HepG2 (cell line): ENCODE data around the gene MYO9A.

ENCODE experiments used
- CHD2 ChIP-seq: IDR thresholded peaks from 2 replicates; pipeline ENCODE4 v1.6.1; 2011; ENCODE audit warnings: low read depth, low read length, improper control_type of control experiment
- CTCF ChIP-seq: sonication (generic); formaldehyde crosslinking; IDR thresholded peaks from 2 replicates; pipeline ENCODE4 v1.5.0; 2020; ENCODE audit warnings: mild to moderate bottlenecking, missing genetic modification reagents, moderate library complexity
- HDAC1 ChIP-seq: sonication (generic); formaldehyde crosslinking; IDR thresholded peaks from 2 replicates; pipeline ENCODE4 v1.5.1; 2020; ENCODE audit warnings: mild to moderate bottlenecking, missing genetic modification reagents
- MLLT10 ChIP-seq: sonication (generic); formaldehyde crosslinking; IDR thresholded peaks from 2 replicates; pipeline ENCODE4 v1.4.0; 2020; ENCODE audit warnings: missing genetic modification reagents
- NR2C2 ChIP-seq: sonication (generic); formaldehyde crosslinking; IDR thresholded peaks from 2 replicates; pipeline ENCODE4 v1.4.0; 2020; ENCODE audit warnings: missing genetic modification reagents, mild to moderate bottlenecking, moderate library complexity, borderline replicate concordance
- PAWR ChIP-seq: sonication (generic); formaldehyde crosslinking; IDR thresholded peaks from 2 replicates; pipeline ENCODE4 v1.4.0; 2020; ENCODE audit warnings: missing genetic modification reagents, mild to moderate bottlenecking, borderline replicate concordance
- SIN3A ChIP-seq: IDR thresholded peaks from 2 replicates; pipeline ENCODE4 v1.6.1; 2011; ENCODE audit warnings: low read depth, mild to moderate bottlenecking, control low read depth, low read length, borderline replicate concordance
- SMARCC2 ChIP-seq: fragments of 450-650 bp; IDR thresholded peaks from 2 replicates; pipeline ENCODE4 v1.6.1; 2017; ENCODE audit warnings: antibody characterized with exemption, mild to moderate bottlenecking
- TEAD3 ChIP-seq: optimal IDR thresholded peaks from 2 replicates; pipeline ENCODE3; 2016; ENCODE audit warnings: borderline replicate concordance
- TFDP2 ChIP-seq: sonication (generic); formaldehyde crosslinking; IDR thresholded peaks from 2 replicates; pipeline ENCODE4 v1.4.0; 2020; ENCODE audit warnings: missing genetic modification reagents
- ZBTB34 ChIP-seq: sonication (generic); formaldehyde crosslinking; IDR thresholded peaks from 2 replicates; pipeline ENCODE4 v1.8.0; 2022; ENCODE audit warnings: mild to moderate bottlenecking, missing genetic modification reagents
- ZBTB49 ChIP-seq: sonication (generic); formaldehyde crosslinking; IDR thresholded peaks from 2 replicates; pipeline ENCODE4 v1.4.0; 2020; ENCODE audit warnings: missing genetic modification reagents, borderline replicate concordance
- ZNF225 ChIP-seq: sonication (generic); formaldehyde crosslinking; IDR thresholded peaks from 2 replicates; pipeline ENCODE4 v1.4.0; 2020; ENCODE audit warnings: mild to moderate bottlenecking, missing genetic modification reagents

- no peak for TF ChIP-seq SMARCC2
- no peak for TF ChIP-seq TEAD3 (CRISPR knock-in tag)
- no peak for TF ChIP-seq ZBTB34 (CRISPR knock-in tag)
- no peak for TF ChIP-seq MLLT10 (CRISPR knock-in tag)
- no peak for TF ChIP-seq CHD2
- TF ChIP-seq ZBTB49 = no peak
- no peak for TF ChIP-seq TFDP2 (CRISPR knock-in tag)
- no peak for TF ChIP-seq SIN3A
- TF ChIP-seq PAWR (CRISPR knock-in tag) = no peak
- no peak for TF ChIP-seq CTCF (CRISPR knock-in tag)
- no peak for TF ChIP-seq HDAC1 (CRISPR knock-in tag)
- no peak for TF ChIP-seq ZNF225 (CRISPR knock-in tag)
- no peak for TF ChIP-seq NR2C2 (CRISPR knock-in tag)
Measured at GRCh38 chr15:71975816-71976150, 142.2 kb downstream of the MYO9A start.
